Measurements from ENCODE around the gene CCDC141.
A peak's percentile ranks its signal among the peaks of the same experiment; 100 is the strongest.

Gene CCDC141

DNA sequence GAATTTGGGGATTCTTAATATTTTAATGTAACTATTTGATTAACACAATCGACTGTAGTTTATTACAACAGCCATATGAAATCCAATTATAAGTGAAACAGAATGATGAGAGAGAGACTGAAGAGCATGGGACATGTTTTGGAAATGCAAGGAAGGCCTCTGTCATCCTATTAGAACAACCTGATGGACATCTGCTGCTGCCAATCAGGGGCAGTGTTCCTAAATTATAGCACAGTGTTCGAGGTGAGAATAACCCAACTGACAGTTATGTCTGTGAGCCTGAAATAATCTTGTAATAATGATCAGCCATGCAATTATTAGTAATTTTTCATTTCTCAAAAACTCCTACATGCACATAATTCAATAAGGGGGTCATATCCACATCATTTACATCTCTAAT is 73.6 kb downstream of the CCDC141 start:
- DNase-seq (ENCODE audit: low read depth in 2 of 2), result no peak

DNA sequence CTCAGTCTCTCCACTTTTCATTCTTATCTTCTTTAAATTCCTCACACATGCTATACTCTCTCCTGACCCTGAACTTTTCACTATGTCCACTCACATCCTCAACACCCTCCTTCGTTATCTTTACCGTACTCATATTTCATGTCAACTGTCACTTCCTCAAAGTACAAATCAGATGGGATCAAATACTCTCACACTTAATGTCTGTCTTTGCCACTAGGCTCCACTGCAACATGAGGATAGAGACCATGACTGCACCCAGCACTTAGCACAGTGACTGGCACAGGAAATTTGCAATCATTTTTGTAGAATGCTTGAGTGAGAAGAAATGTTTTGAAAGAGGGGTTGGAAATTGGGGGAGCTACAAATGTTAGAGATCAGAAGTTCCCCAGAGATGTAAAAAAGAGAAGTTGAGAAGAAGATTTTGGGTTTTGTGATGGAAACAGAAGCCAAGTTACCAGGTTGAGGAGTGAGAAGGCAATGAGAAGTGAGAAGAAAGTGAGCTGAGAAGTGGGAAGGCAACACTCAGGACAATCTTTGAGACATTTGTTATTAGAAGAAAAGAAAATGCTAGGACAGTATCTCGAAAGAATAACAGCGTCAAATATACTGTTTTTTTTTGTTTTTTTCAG is 87.0 kb downstream of the CCDC141 start:
- DNase-seq (ENCODE audit: low read depth in 2 of 2), result no peak

GRCh38 chr2:178962152-178962551 is 87.8 kb downstream of the CCDC141 start:
- no peak for DNase-seq (ENCODE audit: low read depth in 2 of 2)

DNA sequence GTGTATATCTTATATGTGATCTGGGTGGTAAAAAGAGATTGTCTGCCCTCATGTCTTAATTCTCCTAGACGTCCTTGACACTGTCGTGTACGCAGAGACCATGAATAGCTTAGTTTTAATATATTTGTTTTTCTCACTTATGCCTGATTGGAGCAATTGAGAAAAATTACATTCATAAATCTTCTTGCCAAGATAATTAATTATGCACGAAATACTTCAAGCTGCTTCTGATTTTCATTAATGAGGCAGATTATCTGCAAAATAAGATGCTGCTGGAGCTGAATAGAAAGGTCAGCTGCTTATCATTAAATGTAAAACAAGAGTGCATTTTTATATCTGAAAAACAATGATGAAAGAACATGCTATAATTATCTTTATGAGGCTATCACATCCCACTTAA is 95.9 kb downstream of the CCDC141 start:
- DNase-seq (ENCODE audit: low read depth in 2 of 2), result no peak

- DNase-seq (ENCODE audit: low read depth in 2 of 2), result no peak
Observed at GRCh38 chr2:178951266-178952006, 98.5 kb downstream of the CCDC141 start.

DNA sequence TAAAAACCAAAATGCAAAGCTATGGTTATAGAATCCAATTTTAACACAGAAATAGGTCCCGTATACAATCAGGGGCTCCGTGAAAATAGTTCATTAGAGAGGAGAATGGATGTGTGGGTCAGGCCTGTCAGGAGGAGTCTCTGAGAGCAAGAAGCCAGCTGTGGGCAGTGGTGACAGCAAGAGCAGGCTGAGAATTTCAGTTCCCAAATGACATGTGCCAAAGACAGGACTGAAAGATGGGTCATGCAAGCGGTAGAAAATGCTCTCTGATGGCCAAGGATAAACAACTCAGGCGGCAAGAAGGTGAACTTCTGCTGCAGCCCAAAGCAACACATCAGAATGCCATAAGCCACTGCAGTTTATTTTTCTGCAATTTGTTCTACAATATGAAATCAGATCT is 100.4 kb downstream of the CCDC141 start:
- no peak for DNase-seq (ENCODE audit: low read depth in 2 of 2)

DNA sequence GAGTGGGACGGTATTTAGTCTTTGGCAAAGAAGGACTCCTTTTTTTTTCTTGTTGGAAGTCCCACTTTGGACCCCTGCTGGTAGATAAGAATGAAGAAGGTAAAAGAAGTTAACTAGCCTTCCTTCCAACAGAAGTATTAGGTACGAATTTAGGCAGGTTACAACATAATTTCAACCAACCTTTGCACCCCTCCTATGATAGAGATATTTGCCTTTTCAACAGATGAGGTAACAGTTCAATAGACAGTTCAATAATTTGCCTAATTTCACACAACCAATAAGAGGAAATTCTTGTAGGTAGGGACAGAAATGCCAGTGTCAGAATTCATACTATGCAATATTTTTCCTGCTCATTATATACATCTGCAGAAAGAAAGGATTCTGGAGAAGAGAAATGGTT is 100.8 kb downstream of the CCDC141 start:
- no peak for DNase-seq (ENCODE audit: low read depth in 2 of 2)

DNA sequence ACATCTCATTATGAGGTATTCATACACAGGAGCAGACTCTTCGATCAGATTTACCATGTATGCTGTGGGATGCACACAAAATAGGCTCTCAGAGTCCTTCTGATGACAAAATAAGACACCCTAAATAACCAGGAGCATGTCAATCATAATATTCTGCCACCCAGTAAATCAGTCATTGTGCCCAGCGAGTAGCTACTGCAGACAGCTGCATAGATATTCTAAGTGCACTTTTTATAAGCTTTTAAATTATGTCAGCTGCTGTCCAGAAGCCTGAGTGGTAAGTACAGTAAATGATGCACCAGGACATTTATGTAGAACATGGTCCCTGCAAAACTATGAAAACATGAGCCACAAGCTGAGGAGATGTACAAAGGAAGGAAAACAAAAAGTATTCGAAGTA is 102.9 kb downstream of the CCDC141 start:
- no peak for DNase-seq (ENCODE audit: low read depth in 2 of 2)

GRCh38 chr2:178946494-178946893 is 103.4 kb downstream of the CCDC141 start:
- DNase-seq (ENCODE audit: low read depth in 2 of 2), result no peak

GRCh38 chr2:178943745-178944144 is 106.2 kb downstream of the CCDC141 start:
- no peak for DNase-seq (ENCODE audit: low read depth in 2 of 2)

- DNase-seq (ENCODE audit: low read depth in 2 of 2), result no peak
Observed at GRCh38 chr2:178934571-178934970, 115.4 kb downstream of the CCDC141 start.

DNA sequence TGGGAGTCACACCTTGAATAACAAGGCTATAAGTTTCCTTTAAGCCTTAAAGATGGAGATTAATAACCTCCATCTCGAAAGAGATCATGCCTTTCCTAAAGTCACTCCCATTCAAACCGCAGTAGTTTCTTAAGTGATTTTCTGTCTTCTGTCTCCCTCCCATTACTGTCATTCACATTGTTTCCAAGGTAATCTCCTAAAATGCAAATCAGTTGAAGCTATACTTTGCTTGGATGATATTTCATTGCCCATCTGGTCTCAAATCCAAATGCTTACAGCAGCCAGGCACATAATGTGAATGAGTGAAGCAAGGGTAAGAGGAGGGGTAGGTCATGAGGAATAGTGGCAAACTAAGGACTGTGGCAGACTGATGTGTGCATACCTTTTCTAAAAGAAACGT is 116.4 kb downstream of the CCDC141 start:
- no peak for DNase-seq (ENCODE audit: low read depth in 2 of 2)

DNA sequence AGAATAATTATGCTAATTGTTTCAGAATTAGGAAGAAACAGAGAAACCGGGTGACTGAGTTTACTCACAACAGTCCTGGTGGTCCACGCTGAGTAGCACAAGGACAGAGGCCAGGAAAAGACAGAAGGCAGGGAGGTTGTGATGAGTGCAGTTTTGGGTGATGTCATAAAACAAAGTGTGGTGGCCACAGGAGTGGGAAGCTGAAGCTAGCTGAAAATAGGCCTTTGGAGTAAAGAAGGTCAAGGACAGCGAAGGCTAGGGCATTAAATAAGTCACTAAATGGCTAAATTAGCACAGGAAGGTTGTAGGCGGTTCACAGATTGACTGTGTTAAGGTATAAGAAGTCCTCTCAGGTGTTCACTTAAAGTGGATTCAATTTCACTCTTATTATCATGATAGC is 121.9 kb downstream of the CCDC141 start:
- DNase-seq (ENCODE audit: low read depth in 2 of 2), result no peak

DNA sequence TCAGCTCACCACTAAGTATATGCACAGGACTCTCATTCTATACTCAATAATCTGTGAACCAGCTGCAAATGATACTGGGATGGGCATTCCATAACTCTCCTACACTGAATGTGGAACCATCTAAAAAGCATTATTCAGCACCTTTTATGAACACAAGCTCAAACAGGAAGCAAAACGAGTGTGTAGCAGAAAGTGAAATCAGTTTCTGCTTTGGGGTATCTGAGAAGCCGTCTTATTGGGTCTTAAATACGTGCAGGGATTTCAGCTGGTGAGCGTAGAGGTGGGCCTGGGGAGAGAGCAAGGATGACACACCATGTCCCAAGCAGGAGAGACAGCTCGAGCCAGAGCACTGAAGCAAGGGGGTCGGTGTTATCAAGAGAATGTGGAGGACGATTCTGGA is 122.8 kb downstream of the CCDC141 start:
- no peak for DNase-seq (ENCODE audit: low read depth in 2 of 2)

- DNase-seq (ENCODE audit: low read depth in 2 of 2), result no peak
Observed at GRCh38 chr2:178924817-178925216, 125.1 kb downstream of the CCDC141 start.

DNA sequence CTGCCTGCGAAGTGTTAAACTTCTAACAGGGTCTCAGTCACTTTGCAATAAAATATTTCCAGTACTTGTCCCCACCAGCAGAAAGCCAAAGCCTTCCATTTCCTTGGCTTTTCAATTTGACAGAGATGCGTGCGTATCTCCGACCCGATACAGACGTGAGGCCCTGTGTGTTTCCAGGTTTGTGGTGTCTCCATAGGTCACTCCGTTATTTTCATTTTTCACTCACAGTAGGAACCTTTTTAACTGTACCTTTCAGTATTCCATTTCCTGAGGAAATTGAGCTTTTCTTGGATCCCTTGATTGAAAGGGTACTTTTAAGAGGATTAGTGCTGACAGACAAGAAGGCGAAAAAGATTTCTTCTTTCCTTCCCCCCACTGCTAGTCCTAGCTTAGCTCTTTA is 126.4 kb downstream of the CCDC141 start:
- DNase-seq (ENCODE audit: low read depth in 2 of 2), result no peak

- DNase-seq (ENCODE audit: low read depth in 2 of 2), result no peak
Observed at GRCh38 chr2:178920916-178921513, 128.9 kb downstream of the CCDC141 start.

DNA sequence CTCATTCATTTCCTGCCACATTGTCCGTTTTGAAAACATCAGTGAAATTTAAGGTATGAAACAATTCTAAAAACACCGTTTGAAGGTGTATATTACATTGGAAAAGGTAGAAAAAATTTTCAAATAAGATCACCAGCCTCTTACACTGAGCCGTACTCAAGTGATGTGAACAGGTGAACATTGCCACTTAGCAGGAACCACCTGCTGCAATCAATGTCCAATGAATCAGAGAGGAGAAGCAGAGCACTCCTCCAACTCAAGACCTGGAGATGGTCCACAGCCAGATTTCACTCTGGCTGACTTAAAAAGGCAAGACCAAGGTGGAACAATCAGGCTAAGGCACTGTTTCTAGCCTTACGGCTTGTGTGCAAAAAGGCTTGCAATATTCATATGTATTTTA is 132.4 kb downstream of the CCDC141 start:
- DNase-seq (ENCODE audit: low read depth in 2 of 2), result no peak

- DNase-seq (ENCODE audit: low read depth in 2 of 2), result no peak
Observed at GRCh38 chr2:178915423-178916173, 134.3 kb downstream of the CCDC141 start.

DNA sequence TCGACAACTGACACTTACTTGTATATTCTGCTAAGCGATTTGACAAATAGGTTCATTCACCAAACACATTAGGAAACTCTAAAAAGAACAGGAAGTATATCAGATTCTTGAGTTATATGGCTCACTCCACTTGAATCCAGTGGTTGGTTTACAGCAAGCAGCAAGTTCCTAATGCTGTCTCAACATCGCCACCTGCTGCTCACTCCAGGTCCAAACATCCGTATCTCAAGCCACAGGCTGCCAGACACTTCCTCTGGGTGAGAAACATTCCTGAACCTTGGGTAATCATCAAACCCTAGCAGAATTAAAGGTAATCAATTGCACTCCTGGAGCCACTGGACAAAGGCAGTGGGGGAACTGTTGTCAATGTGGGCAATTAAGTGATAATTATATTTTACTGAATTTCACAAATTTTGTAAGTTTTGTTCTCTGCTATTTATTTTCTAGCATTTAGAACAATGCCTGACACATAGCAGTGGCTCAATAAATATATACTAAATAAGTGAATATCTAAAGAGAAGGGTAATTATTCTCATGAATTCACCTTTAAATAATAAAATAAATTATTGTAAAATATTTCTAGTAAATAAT is 135.6 kb downstream of the CCDC141 start:
- peak; percentile 33 to 51 for DNase-seq (ENCODE audit: low read depth in 2 of 2)

DNA sequence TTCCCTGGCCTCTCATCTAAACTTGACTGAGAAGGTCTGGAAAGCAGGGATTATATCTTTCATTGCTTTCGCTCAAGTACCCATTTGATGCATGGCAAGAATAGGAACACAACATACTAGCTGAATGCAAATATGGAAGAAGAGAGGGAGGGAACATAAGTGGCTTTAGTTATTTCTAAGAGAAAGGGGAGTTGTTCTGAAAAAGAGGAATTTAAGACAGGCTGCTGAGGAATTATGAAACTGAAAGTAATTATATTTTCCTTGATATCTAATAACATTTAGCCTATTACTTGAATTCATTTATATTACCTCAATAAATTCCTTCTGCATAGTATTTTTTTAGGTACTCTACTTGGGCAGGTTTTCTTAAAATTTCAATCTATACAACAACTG is 136.9 kb downstream of the CCDC141 start:
- DNase-seq (ENCODE audit: low read depth in 2 of 2), result no peak

DNA sequence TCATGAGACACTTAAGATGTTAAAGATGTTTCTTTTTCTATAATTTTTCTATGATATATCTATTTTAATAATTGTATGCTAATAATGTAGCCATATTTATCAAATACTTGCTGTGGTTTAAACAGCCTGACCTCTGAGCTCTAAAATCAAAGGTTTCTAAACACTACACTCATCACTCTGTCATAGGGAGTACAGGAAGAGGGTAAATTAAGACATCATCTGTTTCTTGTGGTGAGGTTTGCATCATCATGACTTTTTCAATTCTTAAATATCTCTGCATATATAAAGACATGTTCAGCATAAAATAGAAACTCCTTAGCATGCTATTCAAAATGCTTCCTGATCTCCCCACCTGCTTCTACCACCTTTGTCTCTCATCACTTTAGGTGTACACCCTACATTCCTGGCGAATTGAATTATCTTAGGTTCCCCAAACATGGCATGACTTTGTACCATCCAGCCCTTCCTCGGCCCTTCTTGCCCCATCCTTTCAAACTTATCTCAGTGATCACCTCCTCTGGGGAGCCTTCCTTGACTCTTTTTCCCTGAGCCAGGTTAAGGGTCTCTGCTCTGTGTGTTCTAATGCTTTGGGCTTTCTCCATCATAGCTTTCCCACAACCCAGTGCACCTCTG is 137.4 kb downstream of the CCDC141 start:
- DNase-seq (ENCODE audit: low read depth in 2 of 2), result no peak

Measured in fibroblast of skin of left biceps (primary cell).